OCI-LY1 (cell line): ENCODE measurements around the gene HS1BP3.

Source experiments
- EZH2 ChIP-seq: fragments of 200-600 bp; sonication (generic), shearing (Covaris generic); IDR thresholded peaks from 2 replicates; pipeline ENCODE4 v1.8.0; 2017; ENCODE audit warnings: borderline replicate concordance, mixed run types, mild to moderate bottlenecking, antibody characterized with exemption, low read length, moderate library complexity, mixed read lengths
- TF ChIP-seq, protein P1 (sequence below): fragments of 200-600 bp; sonication (generic), shearing (Covaris generic); IDR thresholded peaks from 2 replicates; pipeline ENCODE4 v1.5.1; 2017; ENCODE audit warnings: mild to moderate bottlenecking, antibody characterized with exemption, low read length, moderate library complexity, mixed read lengths

GRCh38 chr2:20691076-20691734, 40.3 kb upstream of the HS1BP3 start:
- TF ChIP-seq, protein P1, sequence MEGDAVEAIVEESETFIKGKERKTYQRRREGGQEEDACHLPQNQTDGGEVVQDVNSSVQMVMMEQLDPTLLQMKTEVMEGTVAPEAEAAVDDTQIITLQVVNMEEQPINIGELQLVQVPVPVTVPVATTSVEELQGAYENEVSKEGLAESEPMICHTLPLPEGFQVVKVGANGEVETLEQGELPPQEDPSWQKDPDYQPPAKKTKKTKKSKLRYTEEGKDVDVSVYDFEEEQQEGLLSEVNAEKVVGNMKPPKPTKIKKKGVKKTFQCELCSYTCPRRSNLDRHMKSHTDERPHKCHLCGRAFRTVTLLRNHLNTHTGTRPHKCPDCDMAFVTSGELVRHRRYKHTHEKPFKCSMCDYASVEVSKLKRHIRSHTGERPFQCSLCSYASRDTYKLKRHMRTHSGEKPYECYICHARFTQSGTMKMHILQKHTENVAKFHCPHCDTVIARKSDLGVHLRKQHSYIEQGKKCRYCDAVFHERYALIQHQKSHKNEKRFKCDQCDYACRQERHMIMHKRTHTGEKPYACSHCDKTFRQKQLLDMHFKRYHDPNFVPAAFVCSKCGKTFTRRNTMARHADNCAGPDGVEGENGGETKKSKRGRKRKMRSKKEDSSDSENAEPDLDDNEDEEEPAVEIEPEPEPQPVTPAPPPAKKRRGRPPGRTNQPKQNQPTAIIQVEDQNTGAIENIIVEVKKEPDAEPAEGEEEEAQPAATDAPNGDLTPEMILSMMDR, result no peak
- no peak for TF ChIP-seq EZH2
